Liver (tissue), 9 donors: ENCODE measurements around the gene CDC14C. TPM values are rescaled to one million over a fixed set of nuclear protein-coding genes. Genes with fewer than 3 reads are reported as not detected.
"Not testable (repeated sequence)": the region's sequence is repeated elsewhere in the genome, so short reads cannot be mapped to it uniquely, and the experiment has no call there.

Experiments used
- DNase-seq: peaks from one replicate; pipeline ENCODE4 v3.0.0-alpha.2; 2017; ENCODE audit warnings: low spot score
- H3K27ac ChIP-seq, 2 donors: one replicate each; pipeline ENCODE4 v1.7.0; 2013; ENCODE audit warnings: inconsistent platforms in 2 of 2, low read length in 2 of 2, control low read depth in 1 of 2, low read depth in 1 of 2, mild to moderate bottlenecking in 1 of 2
- H3K27me3 ChIP-seq, 4 donors: one replicate each; pipeline versions ENCODE4 v1.6.1 to v1.7.0; 2013; ENCODE audit warnings: low read length in 3 of 4, inconsistent platforms in 1 of 4, mild to moderate bottlenecking in 1 of 4, moderate library complexity in 1 of 4; ENCODE audit not compliant: control insufficient read depth in 4 of 4, insufficient read depth in 4 of 4
- H3K36me3 ChIP-seq, 4 donors: one replicate each; pipeline versions ENCODE4 v1.6.1 to v1.7.0; 2013; ENCODE audit warnings: low read length in 3 of 4, mild to moderate bottlenecking in 3 of 4, low read depth in 1 of 4, moderate library complexity in 1 of 4; ENCODE audit not compliant: control insufficient read depth in 4 of 4, insufficient read depth in 3 of 4
- H3K4me1 ChIP-seq, 4 donors: one replicate each; pipeline versions ENCODE4 v1.6.1 to v1.7.0; 2013; ENCODE audit warnings: low read length in 3 of 4, mild to moderate bottlenecking in 3 of 4, moderate library complexity in 1 of 4; ENCODE audit not compliant: control insufficient read depth in 4 of 4, insufficient read depth in 4 of 4
- H3K4me3 ChIP-seq, 3 donors: one replicate each; pipeline versions ENCODE4 v1.6.1 to v1.7.0; 2013; ENCODE audit warnings: low read length in 3 of 3, control low read depth in 1 of 3, low read depth in 1 of 3, mild to moderate bottlenecking in 1 of 3
- H3K9ac ChIP-seq, 2 donors: one replicate each; pipeline ENCODE4 v1.7.0; 2013; ENCODE audit warnings: low read length in 2 of 2, mild to moderate bottlenecking in 2 of 2, moderate library complexity in 2 of 2, control low read depth in 1 of 2, low read depth in 1 of 2
- H3K9me3 ChIP-seq, 4 donors: one replicate each; pipeline versions ENCODE4 v1.6.1 to v1.7.0; 2013; ENCODE audit warnings: low read length in 3 of 4; ENCODE audit not compliant: control insufficient read depth in 4 of 4
- ATF3 ChIP-seq: IDR thresholded peaks from 2 replicates; pipeline ENCODE4 v1.6.1; 2016; ENCODE audit warnings: antibody characterized with exemption
- CTCF ChIP-seq: fragments of 150-350 bp; IDR thresholded peaks from 2 replicates; pipeline ENCODE4 v1.5.1; 2017; ENCODE audit warnings: improper control_type of control experiment, low read depth, low read length; ENCODE audit not compliant: missing input control
- EGR1 ChIP-seq, 2 donors: IDR thresholded peaks; 2 replicates each; pipeline ENCODE4 v1.6.1; 2016 to 2018; ENCODE audit warnings: antibody characterized with exemption in 2 of 2, low read depth in 2 of 2
- FOXA1 ChIP-seq: IDR thresholded peaks from 2 replicates; pipeline ENCODE4 v1.6.1; 2016; ENCODE audit warnings: antibody characterized with exemption
- FOXA2 ChIP-seq: IDR thresholded peaks from 2 replicates; pipeline ENCODE4 v1.6.1; 2016; ENCODE audit warnings: antibody characterized with exemption
- GABPA ChIP-seq, 2 donors: IDR thresholded peaks in 1 of 2; conservative IDR thresholded peaks in 1 of 2; 2 replicates each; pipeline ENCODE4 v1.6.1; 2016; ENCODE audit warnings: antibody characterized with exemption in 2 of 2, mild to moderate bottlenecking in 1 of 2, moderate library complexity in 1 of 2
- HNF4A ChIP-seq, 2 donors: conservative IDR thresholded peaks; 2 replicates each; pipeline ENCODE4 v1.6.1; 2016; ENCODE audit warnings: antibody characterized with exemption in 2 of 2, mild to moderate bottlenecking in 2 of 2
- HNF4G ChIP-seq: IDR thresholded peaks from 2 replicates; pipeline ENCODE4 v1.6.1; 2016; ENCODE audit warnings: antibody characterized with exemption
- JUND ChIP-seq, 2 donors: IDR thresholded peaks; 2 replicates each; pipeline ENCODE4 v1.6.1; 2016; ENCODE audit warnings: antibody characterized with exemption in 2 of 2
- MAX ChIP-seq: IDR thresholded peaks from 2 replicates; pipeline ENCODE4 v1.6.1; 2016; ENCODE audit warnings: antibody characterized with exemption
- NR2F2 ChIP-seq: IDR thresholded peaks from 2 replicates; pipeline ENCODE4 v1.6.1; 2016; ENCODE audit warnings: antibody characterized with exemption
- RAD21 ChIP-seq, 2 donors: IDR thresholded peaks; 2 replicates each; pipeline ENCODE4 v1.6.1; 2016; ENCODE audit warnings: antibody characterized with exemption in 2 of 2, mild to moderate bottlenecking in 2 of 2
- RXRA ChIP-seq, 2 donors: IDR thresholded peaks; 2 replicates each; pipeline ENCODE4 v1.6.1; 2017 to 2018; ENCODE audit warnings: antibody characterized with exemption in 2 of 2, mild to moderate bottlenecking in 1 of 2
- SP1 ChIP-seq: IDR thresholded peaks from 2 replicates; pipeline ENCODE4 v1.6.1; 2018; ENCODE audit warnings: antibody characterized with exemption, mild to moderate bottlenecking
- TAF1 ChIP-seq: conservative IDR thresholded peaks from 2 replicates; pipeline ENCODE4 v1.6.1; 2016; ENCODE audit warnings: antibody characterized with exemption, mild to moderate bottlenecking
- YY1 ChIP-seq: IDR thresholded peaks from 2 replicates; pipeline ENCODE4 v1.6.1; 2016; ENCODE audit warnings: antibody characterized with exemption, mild to moderate bottlenecking
- ZBTB33 ChIP-seq: IDR thresholded peaks from 2 replicates; pipeline ENCODE4 v1.6.1; 2016; ENCODE audit warnings: antibody characterized with exemption
- WGBS: extraction: QIAGEN DNeasy Blood & Tissue Kit; methylation state at CpG from one replicate; pipeline ENCODE4 v1.1.7; 2013; 5-methylcytosine and 5-hydroxymethylcytosine counted together
- polyA plus RNA-seq, 2 donors: library from polyadenylated mRNA; stranded (reverse) in 1 of 2; unstranded in 1 of 2; fragments of 200-250 nt in 1 of 2; fragments of >200 nt in 1 of 2; fragmentation: Nextera tagmentation in 1 of 2; extraction: Ambion mirVana in 1 of 2; gene quantifications; one replicate each; pipeline versions ENCODE4 v1.2.1 to v1.2.3, GENCODE V29; 2013 to 2015
- total RNA-seq, 2 donors: library from RNA; depleted of rRNA; stranded (reverse); fragments of >200 nt; gene quantifications; one replicate each; pipeline ENCODE4 v1.2.3, GENCODE V29; 2014
- donor health status: healthy.
- donor health status: healthy.
- donor health status: healthy.
- donor health status: healthy.
- donor health status: healthy.

Gene CDC14C
- total and polyA plus RNA-seq, 4 donors: 0.02 TPM; not detected in 3

- no peaks in the 10 kb centered on the region for H3K9me3 ChIP-seq
Measured at GRCh38 chr7:48901966-48902365, 22.4 kb upstream of the CDC14C start.

GRCh38 chr7:48904975-48905374 is 19.4 kb upstream of the CDC14C start:
- DNase-seq: no peak
- Histone ChIP-seq H3K27ac (no peak overlapping the region), H3K9me3 (no peaks in the 10 kb centered on the region), H3K27me3 (no peaks in the 10 kb centered on the region), H3K4me3 (no peak overlapping the region), H3K4me1 (no peaks in the 10 kb centered on the region), H3K36me3 (no peaks in the 10 kb centered on the region), H3K9ac (no peak overlapping the region)
- TF ChIP-seq MAX: no peak
- 40% methylated on average over 1 of the region's 1 CpG for WGBS

More at GRCh38 chr7:48901966-48902365, 22.4 kb upstream of the CDC14C start:
- Histone ChIP-seq H3K27me3 (no peaks in the 10 kb centered on the region), H3K4me3 (no peak overlapping the region), H3K9ac (no peak overlapping the region), H3K4me1 (no peaks in the 10 kb centered on the region), H3K27ac (no peak overlapping the region), H3K36me3 (no peaks in the 10 kb centered on the region)
- 73% methylated on average over 3 of the region's 3 CpGs for WGBS
- no peak for DNase-seq
- TF ChIP-seq FOXA1 (no peak), SP1 (no peak), JUND (IDR thresholded peaks at IDR 0.05) (no peak), CTCF (no peak), NR2F2 (no peak), RXRA (IDR thresholded peaks at IDR 0.05) (no peak), EGR1 (IDR thresholded peaks at IDR 0.05; ENCODE audit: low read depth in 2 of 2) (no peak), HNF4A (conservative IDR thresholded peaks at IDR 0.05) (no peak), MAX (no peak), FOXA2 (no peak), ATF3 (no peak), GABPA (IDR thresholded peaks at IDR 0.05 in 1 of 2, conservative IDR thresholded peaks at IDR 0.05 in 1 of 2) (no peak), ZBTB33 (no peak), RAD21 (IDR thresholded peaks at IDR 0.05) (no peak), HNF4G (no peak), YY1 (no peak), TAF1 (no peak)

- not testable (repeated sequence) for DNase-seq, H3K27me3 ChIP-seq, H3K4me1 ChIP-seq, H3K9ac ChIP-seq, H3K27ac ChIP-seq, H3K4me3 ChIP-seq, H3K36me3 ChIP-seq, H3K9me3 ChIP-seq
- 74% methylated on average over 6 of the region's 6 CpGs for WGBS
Measured at GRCh38 chr7:48905686-48906085, 18.7 kb upstream of the CDC14C start.

GRCh38 chr7:48909887-48910286 is 14.5 kb upstream of the CDC14C start:
- H3K4me1 ChIP-seq, H3K9me3 ChIP-seq, H3K9ac ChIP-seq, H3K36me3 ChIP-seq, H3K4me3 ChIP-seq, H3K27me3 ChIP-seq, DNase-seq, H3K27ac ChIP-seq: not testable (repeated sequence)
- 81% methylated on average over 5 of the region's 5 CpGs for WGBS
